Suprapubic skin (tissue), 4 donors: ENCODE results near the gene GLUD1.
"Not testable (repeated sequence)": the region's sequence is repeated elsewhere in the genome, so short reads cannot be mapped to it uniquely, and the experiment has no call there.

Source experiments
- CTCF ChIP-seq, 2 donors: fragments of 200-600 bp in 1 of 2; fragments of 450-650 bp in 1 of 2; sonication (generic) in 1 of 2; IDR thresholded peaks; one replicate each; pipeline ENCODE4 v1.5.1; 2016 to 2019; ENCODE audit warnings: antibody characterized with exemption in 2 of 2, mild to moderate bottlenecking in 1 of 2, moderate library complexity in 1 of 2
- EP300 ChIP-seq: sonication (generic); formaldehyde crosslinking; IDR thresholded peaks from one replicate; pipeline ENCODE4 v1.6.1; 2017; ENCODE audit warnings: antibody characterized with exemption
- POLR2AphosphoS5 ChIP-seq, 3 donors: sonication (generic); formaldehyde crosslinking; IDR thresholded peaks; one replicate each; pipeline ENCODE4 v1.6.1; 2017; ENCODE audit warnings: antibody characterized with exemption in 3 of 3

- not testable (repeated sequence) for TF ChIP-seq CTCF (IDR thresholded peaks at IDR 0.05); POLR2AphosphoS5 (IDR thresholded peaks at IDR 0.05); EP300
Observed at GRCh38 chr10:87137478-87137877, 42.8 kb upstream of the GLUD1 start.
